Immature natural killer cell (primary cell): ENCODE measurements around the gene FARSA. TPM values are rescaled to one million over a fixed set of nuclear protein-coding genes. Genes with fewer than 3 reads are reported as not detected.

Experiments used
- DNase-seq, 3 donors: peaks; one replicate each; pipeline ENCODE4 v3.0.0; 2022; ENCODE audit warnings: mixed read lengths in 1 of 3
- H3K27ac Mint-ChIP-seq, 6 donors: one replicate each; pipeline ENCODE4 v1.8.0; 2020; ENCODE audit warnings: mixed read lengths in 6 of 6, mild to moderate bottlenecking in 5 of 6, inconsistent platforms in 4 of 6, moderate library complexity in 3 of 6
- H3K27me3 Mint-ChIP-seq, 3 donors: one replicate each; pipeline ENCODE4 v1.8.0; 2020 to 2021; ENCODE audit warnings: low read depth in 3 of 3, mild to moderate bottlenecking in 3 of 3, mixed read lengths in 3 of 3, moderate library complexity in 3 of 3, inconsistent platforms in 1 of 3
- H3K36me3 Mint-ChIP-seq, 3 donors: one replicate each; pipeline ENCODE4 v1.8.0; 2020; ENCODE audit warnings: mixed read lengths in 3 of 3, inconsistent platforms in 2 of 3, mild to moderate bottlenecking in 2 of 3
- H3K4me1 Mint-ChIP-seq, 2 donors: one replicate each; pipeline ENCODE4 v1.8.0; 2020; ENCODE audit warnings: inconsistent platforms in 2 of 2, mild to moderate bottlenecking in 2 of 2, mixed read lengths in 2 of 2, moderate library complexity in 1 of 2
- H3K4me3 Mint-ChIP-seq, 5 donors: one replicate each; pipeline ENCODE4 v1.8.0; 2020; ENCODE audit warnings: mild to moderate bottlenecking in 5 of 5, mixed read lengths in 5 of 5, inconsistent platforms in 3 of 5, moderate library complexity in 3 of 5
- H3K9me3 Mint-ChIP-seq, 6 donors: one replicate each; pipeline ENCODE4 v1.8.0; 2020; ENCODE audit warnings: mild to moderate bottlenecking in 6 of 6, mixed read lengths in 6 of 6, inconsistent platforms in 4 of 6, moderate library complexity in 3 of 6
- polyA plus RNA-seq, 3 donors: library from polyadenylated mRNA; unstranded; fragments of 300-500 nt; fragmentation: Illumina TruSeq; gene quantifications; one replicate each; pipeline ENCODE4 v1.2.3, GENCODE V29; 2021

The FARSA gene
- polyA plus RNA-seq, 3 donors from 2014 or later: 57.2 to 82.0 (median 71.1) TPM

DNA sequence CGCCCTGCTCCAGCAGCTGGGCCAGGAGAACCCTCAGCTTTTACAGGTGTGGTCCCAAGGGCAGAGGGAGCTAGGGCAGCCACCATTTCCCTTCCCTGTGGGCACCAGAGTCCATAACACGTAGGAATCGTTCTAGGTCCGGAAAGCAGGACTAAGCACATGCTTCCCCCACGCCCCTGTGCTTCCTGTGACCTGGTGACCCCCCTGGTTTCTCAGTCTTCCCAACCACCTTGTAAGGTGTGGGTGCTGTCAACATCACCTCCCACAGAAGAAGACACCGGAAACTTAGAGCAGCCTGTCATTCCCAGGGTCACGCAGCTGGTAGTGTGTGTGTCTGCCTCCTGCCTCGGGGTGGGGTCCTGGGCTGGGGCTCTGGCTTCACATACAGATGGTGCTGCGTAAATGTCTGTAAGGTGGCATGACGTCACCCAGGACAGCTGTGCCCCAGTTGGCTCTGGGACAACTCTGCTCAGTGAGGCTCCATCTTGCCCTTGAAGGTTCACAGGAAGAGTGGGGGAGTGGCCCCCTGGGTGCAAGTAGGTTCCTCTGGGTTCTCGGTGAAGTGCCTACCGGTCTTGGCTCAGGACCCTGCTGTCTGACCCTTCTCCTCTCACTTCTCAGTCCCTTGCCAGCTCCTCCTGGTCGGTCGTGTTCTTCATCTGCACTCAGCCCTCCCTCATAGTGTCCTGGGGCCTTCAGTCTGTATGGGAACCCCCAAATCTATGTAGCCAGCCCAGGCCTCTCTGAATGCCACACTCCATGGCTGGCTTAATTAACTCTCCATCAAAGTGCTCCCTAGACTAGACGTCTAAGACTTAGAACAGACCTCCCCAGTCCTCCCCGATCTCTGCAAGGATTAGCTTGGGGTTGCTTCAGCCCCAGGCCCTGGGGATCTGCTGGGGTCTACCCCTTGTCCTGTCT is 16.1 kb upstream of the FARSA start:
- DNase-seq: no peak
- Mint-ChIP-seq H3K27me3 (peaks cover 16 to 17% (median 17%) of the 10 kb centered on the region in 3 donors), H3K36me3 (peaks cover 0 to 10% (median 9%) of the 10 kb centered on the region in 3 donors), H3K27ac (peak overlapping the region in 3 of 6 donors; percentile 39 to 71 (median 61)), H3K4me3 (no peak overlapping the region), H3K9me3 (no peaks in the 10 kb centered on the region), H3K4me1 (peaks cover 28 to 40% of the 10 kb centered on the region in 2 donors)

- Mint-ChIP-seq H3K27ac (peak overlapping the region in 2 of 6 donors; percentile 28), H3K36me3 (peaks cover 0 to 14% (median 12%) of the 10 kb centered on the region in 3 donors), H3K4me1 (peaks cover 25 to 43% of the 10 kb centered on the region in 2 donors), H3K9me3 (no peaks in the 10 kb centered on the region), H3K4me3 (no peak overlapping the region), H3K27me3 (peaks cover 16 to 18% (median 17%) of the 10 kb centered on the region in 3 donors)
- DNase-seq: no peak
These were observed 15.3 kb upstream of the FARSA start for GRCh38 chr19:12948612-12949362.

- no peak for DNase-seq
- peaks cover 6 to 21% (median 18%) of the 10 kb centered on the region in 3 donors for H3K36me3 Mint-ChIP-seq
- peak overlapping the region in 3 of 5 donors; percentile 4 to 47 (median 12) for H3K4me3 Mint-ChIP-seq
- peaks cover 18 to 23% (median 21%) of the 10 kb centered on the region in 3 donors for H3K27me3 Mint-ChIP-seq
- H3K27ac Mint-ChIP-seq: peak overlapping the region in 4 of 6 donors; percentile 44 to 62 (median 57)
- H3K9me3 Mint-ChIP-seq: no peaks in the 10 kb centered on the region
- H3K4me1 Mint-ChIP-seq: peaks cover 30 to 51% of the 10 kb centered on the region in 2 donors
These were observed 14.4 kb upstream of the FARSA start for GRCh38 chr19:12947702-12948611.

DNA sequence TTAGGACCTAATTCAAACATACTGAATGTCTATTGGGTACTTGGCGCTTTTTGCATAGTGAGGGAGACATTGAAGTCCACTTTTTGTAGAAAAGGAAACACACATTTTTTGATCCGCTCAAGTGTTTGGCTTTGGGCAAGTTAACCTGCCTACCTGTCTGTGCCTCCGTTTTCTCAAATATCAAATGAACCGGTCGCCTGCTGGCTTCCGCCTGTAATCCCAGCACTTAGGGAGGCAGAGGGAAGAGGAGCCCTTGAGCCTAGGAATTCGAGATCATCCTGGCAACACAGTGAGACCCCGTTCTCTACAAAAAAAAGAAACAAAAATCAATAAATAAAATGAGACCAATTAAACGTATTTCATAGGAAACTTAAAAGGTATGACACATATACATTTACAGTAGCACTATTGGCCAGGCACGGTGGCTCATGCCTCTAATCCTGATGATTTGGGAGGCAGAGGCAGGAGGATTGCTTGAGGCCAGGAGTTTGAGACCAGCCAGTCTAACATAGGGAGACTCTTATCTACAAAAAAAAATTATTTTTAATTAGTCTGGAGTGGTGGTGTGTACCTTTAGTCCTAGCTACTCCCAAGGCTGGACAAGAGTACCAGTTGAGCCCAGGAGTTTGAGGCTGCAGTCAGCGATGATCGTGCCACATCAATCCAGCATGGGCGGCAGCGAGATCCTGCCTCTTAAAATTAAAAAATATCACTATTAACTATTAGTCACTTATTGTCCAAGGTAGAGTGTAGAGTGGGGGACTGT is 13.4 kb upstream of the FARSA start:
- DNase-seq: no peak
- Mint-ChIP-seq H3K4me1 (peaks cover 33 to 57% of the 10 kb centered on the region in 2 donors), H3K27me3 (peaks cover 18 to 25% (median 23%) of the 10 kb centered on the region in 3 donors), H3K4me3 (peak overlapping the region; percentile 85 to 90 (median 87)), H3K9me3 (no peaks in the 10 kb centered on the region), H3K27ac (peak overlapping the region; percentile 83 to 96 (median 91)), H3K36me3 (peaks cover 6 to 24% (median 18%) of the 10 kb centered on the region in 3 donors)

DNA sequence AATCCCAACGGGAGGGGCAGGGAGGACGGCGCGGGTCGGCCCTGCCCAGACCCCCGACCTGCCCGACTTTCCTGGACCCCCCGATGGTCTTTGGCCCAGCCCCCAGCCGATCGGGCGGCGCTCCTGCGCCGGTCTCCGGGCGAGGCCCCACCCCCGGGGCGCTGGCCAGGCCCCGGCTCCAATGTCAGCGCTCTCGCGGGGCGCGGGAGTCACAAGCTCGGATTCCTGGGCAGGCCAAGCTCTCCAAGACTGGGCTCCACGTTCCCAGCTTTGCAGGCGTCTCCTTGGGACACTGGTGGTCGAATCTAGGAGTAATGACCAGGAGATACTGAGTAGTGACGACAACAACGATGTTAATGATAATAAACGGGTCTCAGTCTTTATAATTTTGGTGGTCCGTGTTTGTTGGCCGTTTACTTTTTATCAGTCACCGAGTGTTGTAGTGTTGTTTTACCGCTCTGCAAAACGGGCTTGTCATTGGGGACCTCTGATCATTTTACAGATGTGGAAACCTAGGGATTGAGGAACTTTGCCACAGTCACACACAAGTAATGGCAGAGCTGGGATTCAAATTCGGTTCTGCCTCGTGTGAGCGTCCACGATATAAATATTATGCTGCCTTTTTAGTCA is 12.7 kb upstream of the FARSA start:
- Mint-ChIP-seq H3K36me3 (peaks cover 6 to 25% (median 15%) of the 10 kb centered on the region in 3 donors), H3K4me1 (peaks cover 32 to 57% of the 10 kb centered on the region in 2 donors), H3K4me3 (peak overlapping the region; percentile 85 to 90 (median 87)), H3K27ac (peak overlapping the region; percentile 83 to 96 (median 92)), H3K9me3 (no peaks in the 10 kb centered on the region), H3K27me3 (peaks cover 17 to 25% (median 21%) of the 10 kb centered on the region in 3 donors)
- peak in 2 of 3 donors; percentile 35 to 51 for DNase-seq

DNA sequence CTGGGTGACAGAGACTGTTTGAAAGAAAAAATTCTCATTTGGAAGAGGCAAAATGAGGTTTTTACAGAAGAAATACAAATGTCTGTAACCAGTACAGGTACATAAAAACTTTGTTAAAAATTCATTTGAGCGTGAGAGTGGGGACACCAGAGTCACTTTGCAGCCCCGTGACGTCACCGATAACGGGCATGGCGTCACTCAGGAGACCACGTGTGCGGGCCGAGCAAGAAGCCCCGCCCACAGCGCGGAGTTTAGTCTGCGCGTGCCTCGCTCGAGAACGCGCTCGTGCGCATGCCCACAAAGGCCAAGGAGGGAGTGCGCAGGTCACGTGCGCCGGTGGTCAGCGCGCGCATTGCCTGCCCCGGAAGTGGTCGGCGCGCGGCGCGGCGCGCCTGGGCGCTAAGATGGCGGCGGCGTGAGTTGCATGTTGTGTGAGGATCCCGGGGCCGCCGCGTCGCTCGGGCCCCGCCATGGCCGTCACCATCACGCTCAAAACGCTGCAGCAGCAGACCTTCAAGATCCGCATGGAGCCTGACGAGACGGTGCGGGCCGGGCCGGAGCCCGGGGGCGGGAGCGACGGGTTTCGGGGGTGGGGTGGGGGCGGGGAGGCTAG is 12.1 kb upstream of the FARSA start, which contains the start of gene RAD23A:
RAD23A (plus strand) TSS at position 384 of the 613 bp plus-strand sequence; CDS start at position 471, 87 bp downstream.
- Mint-ChIP-seq H3K36me3 (peaks cover 9 to 31% (median 13%) of the 10 kb centered on the region in 3 donors), H3K4me1 (peaks cover 37 to 62% of the 10 kb centered on the region in 2 donors), H3K4me3 (peak within 1 kb of the TSS; percentile 86 to 90 (median 89)), H3K9me3 (no peaks in the 10 kb centered on the region), H3K27ac (peak within 1 kb of the TSS; percentile 91 to 97 (median 96)), H3K27me3 (peaks cover 16 to 25% (median 20%) of the 10 kb centered on the region in 3 donors)
- peak; percentile 99 for DNase-seq

DNA sequence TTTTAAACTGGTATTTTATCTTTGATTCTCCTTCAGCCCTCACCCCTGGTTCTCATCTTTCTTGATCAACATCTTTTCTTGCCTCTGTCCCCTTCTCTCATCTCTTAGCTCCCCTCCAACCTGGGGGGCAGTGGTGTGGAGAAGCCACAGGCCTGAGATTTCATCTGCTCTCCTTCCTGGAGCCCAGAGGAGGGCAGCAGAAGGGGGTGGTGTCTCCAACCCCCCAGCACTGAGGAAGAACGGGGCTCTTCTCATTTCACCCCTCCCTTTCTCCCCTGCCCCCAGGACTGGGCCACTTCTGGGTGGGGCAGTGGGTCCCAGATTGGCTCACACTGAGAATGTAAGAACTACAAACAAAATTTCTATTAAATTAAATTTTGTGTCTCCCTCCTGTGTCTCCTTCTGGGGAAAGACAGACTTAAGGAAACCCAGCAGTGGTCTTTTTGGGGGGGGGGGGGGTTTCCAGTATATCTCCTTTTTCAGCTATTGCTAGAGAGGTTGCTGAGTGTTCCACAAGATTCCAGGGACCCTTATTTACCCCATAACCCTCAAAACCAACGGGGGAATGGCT is 10.7 kb upstream of the FARSA start:
- H3K4me3 Mint-ChIP-seq: no peak overlapping the region
- H3K27me3 Mint-ChIP-seq: peaks cover 23 to 28% (median 24%) of the 10 kb centered on the region in 3 donors
- H3K9me3 Mint-ChIP-seq: no peaks in the 10 kb centered on the region
- peaks cover 19 to 38% (median 21%) of the 10 kb centered on the region in 3 donors for H3K36me3 Mint-ChIP-seq
- H3K27ac Mint-ChIP-seq: peak overlapping the region; percentile 91 to 97 (median 96)
- peaks cover 51 to 69% of the 10 kb centered on the region in 2 donors for H3K4me1 Mint-ChIP-seq
- no peak for DNase-seq

- H3K27me3 Mint-ChIP-seq: peaks cover 29 to 33% (median 30%) of the 10 kb centered on the region in 3 donors
- H3K4me1 Mint-ChIP-seq: peaks cover 56 to 74% of the 10 kb centered on the region in 2 donors
- H3K27ac Mint-ChIP-seq: peak overlapping the region; percentile 84 to 96 (median 90)
- peak overlapping the region in 4 of 5 donors; percentile 25 to 48 (median 32) for H3K4me3 Mint-ChIP-seq
- peaks cover 19 to 42% (median 21%) of the 10 kb centered on the region in 3 donors for H3K36me3 Mint-ChIP-seq
- no peak for DNase-seq
- H3K9me3 Mint-ChIP-seq: no peaks in the 10 kb centered on the region
These were observed 10.0 kb upstream of the FARSA start for GRCh38 chr19:12943437-12944044.

- no peak for DNase-seq
- Mint-ChIP-seq H3K4me1 (peaks cover 60 to 67% of the 10 kb centered on the region in 2 donors), H3K36me3 (peaks cover 19 to 42% (median 21%) of the 10 kb centered on the region in 3 donors), H3K4me3 (peak overlapping the region; percentile 53 to 98 (median 97)), H3K9me3 (no peaks in the 10 kb centered on the region), H3K27ac (peak overlapping the region in 5 of 6 donors; percentile 49 to 85 (median 77)), H3K27me3 (peaks cover 29 to 40% (median 32%) of the 10 kb centered on the region in 3 donors)
These were observed 7.4 kb upstream of the FARSA start for GRCh38 chr19:12940897-12941296.

DNA sequence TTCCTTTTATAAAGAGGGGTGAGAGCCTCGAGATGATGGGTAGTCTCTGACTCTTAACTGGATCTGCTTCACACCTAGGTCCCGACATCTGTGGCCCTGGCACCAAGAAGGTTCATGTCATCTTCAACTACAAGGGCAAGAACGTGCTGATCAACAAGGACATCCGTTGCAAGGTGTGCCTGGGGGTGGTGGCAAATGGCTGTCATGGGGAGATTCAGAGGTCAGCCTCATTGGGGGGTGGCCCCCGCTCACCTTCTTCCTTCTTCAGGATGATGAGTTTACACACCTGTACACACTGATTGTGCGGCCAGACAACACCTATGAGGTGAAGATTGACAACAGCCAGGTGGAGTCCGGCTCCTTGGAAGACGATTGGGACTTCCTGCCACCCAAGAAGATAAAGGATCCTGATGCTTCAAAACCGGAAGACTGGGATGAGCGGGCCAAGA is 6.5 kb upstream of the FARSA start:
- H3K27me3 Mint-ChIP-seq: peaks cover 22 to 32% (median 27%) of the 10 kb centered on the region in 3 donors
- H3K9me3 Mint-ChIP-seq: no peaks in the 10 kb centered on the region
- DNase-seq: no peak
- H3K4me1 Mint-ChIP-seq: peaks cover 52 to 60% of the 10 kb centered on the region in 2 donors
- H3K36me3 Mint-ChIP-seq: peaks cover 19 to 42% (median 21%) of the 10 kb centered on the region in 3 donors
- peak overlapping the region; percentile 93 to 98 (median 98) for H3K27ac Mint-ChIP-seq
- H3K4me3 Mint-ChIP-seq: peak overlapping the region; percentile 97 to 100 (median 98)
